ENCODE results near the gene DHX36.

The DHX36 gene

DNA sequence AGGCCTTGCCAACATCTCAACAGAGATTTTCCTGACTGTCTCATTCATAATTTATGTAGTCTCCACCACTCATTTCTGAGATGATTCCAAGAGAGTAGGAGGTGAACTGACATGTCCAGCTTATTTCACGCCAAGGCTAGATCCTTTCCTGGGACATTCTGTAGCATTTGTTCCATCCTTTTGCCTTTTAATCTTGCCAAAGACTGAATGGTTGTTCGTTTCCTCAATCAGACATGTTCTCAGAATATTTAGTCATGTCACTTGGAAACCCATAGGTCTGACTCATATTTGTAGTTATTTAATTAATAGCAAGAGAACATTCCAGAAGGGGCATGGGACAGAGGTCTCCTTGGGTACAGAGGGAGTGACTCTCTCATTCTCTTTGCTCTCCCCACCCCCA lies 80.9 kb downstream of the DHX36 start:
- no peak for TF ChIP-seq EZH2phosphoT487 (IDR thresholded peaks at IDR 0.05; ENCODE audit: borderline replicate concordance)
- TF ChIP-seq, protein P1, sequence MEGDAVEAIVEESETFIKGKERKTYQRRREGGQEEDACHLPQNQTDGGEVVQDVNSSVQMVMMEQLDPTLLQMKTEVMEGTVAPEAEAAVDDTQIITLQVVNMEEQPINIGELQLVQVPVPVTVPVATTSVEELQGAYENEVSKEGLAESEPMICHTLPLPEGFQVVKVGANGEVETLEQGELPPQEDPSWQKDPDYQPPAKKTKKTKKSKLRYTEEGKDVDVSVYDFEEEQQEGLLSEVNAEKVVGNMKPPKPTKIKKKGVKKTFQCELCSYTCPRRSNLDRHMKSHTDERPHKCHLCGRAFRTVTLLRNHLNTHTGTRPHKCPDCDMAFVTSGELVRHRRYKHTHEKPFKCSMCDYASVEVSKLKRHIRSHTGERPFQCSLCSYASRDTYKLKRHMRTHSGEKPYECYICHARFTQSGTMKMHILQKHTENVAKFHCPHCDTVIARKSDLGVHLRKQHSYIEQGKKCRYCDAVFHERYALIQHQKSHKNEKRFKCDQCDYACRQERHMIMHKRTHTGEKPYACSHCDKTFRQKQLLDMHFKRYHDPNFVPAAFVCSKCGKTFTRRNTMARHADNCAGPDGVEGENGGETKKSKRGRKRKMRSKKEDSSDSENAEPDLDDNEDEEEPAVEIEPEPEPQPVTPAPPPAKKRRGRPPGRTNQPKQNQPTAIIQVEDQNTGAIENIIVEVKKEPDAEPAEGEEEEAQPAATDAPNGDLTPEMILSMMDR (conservative IDR thresholded peaks at IDR 0.05; ENCODE audit: low read length) = no peak
- H3K27me3 ChIP-seq (ENCODE audit: insufficient read depth, low read length, poor library complexity, severe bottlenecking) = no peaks in the 10 kb centered on the region
- H3K79me2 ChIP-seq (ENCODE audit: insufficient read depth, low read length) = no peaks in the 10 kb centered on the region
- H3F3A ChIP-seq (ENCODE audit: low read depth) = no peaks in the 10 kb centered on the region
- H3K36me3 ChIP-seq (ENCODE audit: insufficient read depth, low read length) = no peaks in the 10 kb centered on the region
- H2AFZ ChIP-seq (ENCODE audit: low read length) = no peak overlapping the region
- no peaks in the 10 kb centered on the region for H4K20me1 ChIP-seq (ENCODE audit: insufficient read depth, low read length, poor library complexity, severe bottlenecking)
- H3K4me2 ChIP-seq (ENCODE audit: low read depth, low read length, poor library complexity, severe bottlenecking) = no peak overlapping the region
- H3K9me3 ChIP-seq (ENCODE audit: insufficient read depth, low read depth, low read length) = no peaks in the 10 kb centered on the region
- no peak overlapping the region for H3K9ac ChIP-seq (ENCODE audit: low read depth, low read length, poor library complexity, severe bottlenecking)
- no peak overlapping the region for H3K4me3 ChIP-seq (ENCODE audit: low read length, poor library complexity, severe bottlenecking)
- H3K4me1 ChIP-seq (ENCODE audit: insufficient read depth, low read length, poor library complexity, severe bottlenecking) = no peaks in the 10 kb centered on the region
- no peaks in the 10 kb centered on the region for H3K9me2 ChIP-seq (replicated peaks; ENCODE audit: low read depth, low read length)

DNA sequence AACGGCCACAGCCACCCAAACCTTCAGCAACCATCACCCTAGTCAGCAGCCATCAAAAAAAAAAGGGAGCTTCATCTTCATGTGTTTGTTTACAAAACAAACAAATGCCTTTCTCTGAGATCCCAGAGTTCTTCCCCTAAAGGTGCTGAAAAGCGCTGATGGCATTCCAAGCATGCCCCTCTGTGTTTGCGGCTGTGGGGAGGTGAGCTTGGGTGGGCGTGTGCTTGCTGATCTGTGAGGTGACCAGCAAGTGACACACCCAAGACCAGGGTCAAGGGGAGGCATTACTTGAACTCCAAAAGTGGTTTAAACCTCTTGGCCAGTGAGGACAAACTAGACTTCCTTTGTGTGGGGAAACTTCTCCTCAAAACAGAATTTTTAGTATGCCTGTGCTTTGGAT lies 81.5 kb downstream of the DHX36 start:
- Histone ChIP-seq H2AFZ (ENCODE audit: low read length) (no peak overlapping the region), H3K9me3 (ENCODE audit: insufficient read depth, low read depth, low read length) (no peaks in the 10 kb centered on the region), H3K9ac (ENCODE audit: low read depth, low read length, poor library complexity, severe bottlenecking) (no peak overlapping the region), H3K4me3 (ENCODE audit: low read length, poor library complexity, severe bottlenecking) (no peak overlapping the region), H3F3A (ENCODE audit: low read depth) (no peaks in the 10 kb centered on the region), H3K79me2 (ENCODE audit: insufficient read depth, low read length) (no peaks in the 10 kb centered on the region), H3K9me2 (replicated peaks; ENCODE audit: low read depth, low read length) (no peaks in the 10 kb centered on the region), H3K27me3 (ENCODE audit: insufficient read depth, low read length, poor library complexity, severe bottlenecking) (no peaks in the 10 kb centered on the region), H4K20me1 (ENCODE audit: insufficient read depth, low read length, poor library complexity, severe bottlenecking) (no peaks in the 10 kb centered on the region), H3K4me2 (ENCODE audit: low read depth, low read length, poor library complexity, severe bottlenecking) (no peak overlapping the region), H3K4me1 (ENCODE audit: insufficient read depth, low read length, poor library complexity, severe bottlenecking) (no peaks in the 10 kb centered on the region), H3K36me3 (ENCODE audit: insufficient read depth, low read length) (no peaks in the 10 kb centered on the region)
- TF ChIP-seq, protein P1 (conservative IDR thresholded peaks at IDR 0.05; ENCODE audit: low read length) = no peak
- TF ChIP-seq EZH2phosphoT487 (IDR thresholded peaks at IDR 0.05; ENCODE audit: borderline replicate concordance) = no peak

DNA sequence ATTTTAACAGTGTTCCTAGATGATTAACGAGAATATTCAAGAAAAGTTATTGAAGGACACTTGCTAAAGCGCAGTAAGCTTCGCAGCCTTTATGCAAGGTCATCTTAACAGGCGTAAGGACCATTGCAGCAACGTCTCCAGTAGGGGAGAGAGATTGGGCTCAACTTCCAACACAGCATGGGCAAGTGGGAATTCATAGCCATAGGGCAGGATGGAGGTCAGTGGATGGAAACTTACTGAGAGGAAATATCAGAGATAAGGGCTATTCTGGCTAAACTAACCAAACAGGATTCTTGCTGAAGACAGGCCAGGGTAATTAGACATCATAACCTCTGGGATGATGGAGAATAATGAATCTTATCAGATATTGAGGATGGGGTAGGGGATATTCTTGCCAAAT lies 82.8 kb downstream of the DHX36 start:
- H3K36me3 ChIP-seq (ENCODE audit: insufficient read depth, low read length) = no peaks in the 10 kb centered on the region
- no peak overlapping the region for H3K9ac ChIP-seq (ENCODE audit: low read depth, low read length, poor library complexity, severe bottlenecking)
- no peak overlapping the region for H3K4me2 ChIP-seq (ENCODE audit: low read depth, low read length, poor library complexity, severe bottlenecking)
- no peak for TF ChIP-seq EZH2phosphoT487 (IDR thresholded peaks at IDR 0.05; ENCODE audit: borderline replicate concordance)
- TF ChIP-seq, protein P1 (conservative IDR thresholded peaks at IDR 0.05; ENCODE audit: low read length) = no peak
- H4K20me1 ChIP-seq (ENCODE audit: insufficient read depth, low read length, poor library complexity, severe bottlenecking) = no peaks in the 10 kb centered on the region
- H3K4me3 ChIP-seq (ENCODE audit: low read length, poor library complexity, severe bottlenecking) = no peak overlapping the region
- no peaks in the 10 kb centered on the region for H3K27me3 ChIP-seq (ENCODE audit: insufficient read depth, low read length, poor library complexity, severe bottlenecking)
- no peaks in the 10 kb centered on the region for H3K9me2 ChIP-seq (replicated peaks; ENCODE audit: low read depth, low read length)
- H3K79me2 ChIP-seq (ENCODE audit: insufficient read depth, low read length) = no peaks in the 10 kb centered on the region
- H3K4me1 ChIP-seq (ENCODE audit: insufficient read depth, low read length, poor library complexity, severe bottlenecking) = no peaks in the 10 kb centered on the region
- H3F3A ChIP-seq (ENCODE audit: low read depth) = no peaks in the 10 kb centered on the region
- no peak overlapping the region for H2AFZ ChIP-seq (ENCODE audit: low read length)
- no peaks in the 10 kb centered on the region for H3K9me3 ChIP-seq (ENCODE audit: insufficient read depth, low read depth, low read length)
